SK-N-SH treated with all-trans-retinoic acid at 6 μM for 48 hours (cell line): ENCODE measurements around the gene SLC1A7.

Experiments used
- ATAC-seq: fragments of 200-7000 bp; cut with Tn5 transposase; 3 replicates; pipeline ENCODE4 v1.9.1; 2020; ENCODE audit warnings: mild to moderate bottlenecking, moderate library complexity
- BACH2 ChIP-seq: fragments of 250-450 bp; sonication (Bioruptor Pico); IDR thresholded peaks from 2 replicates; pipeline ENCODE4 v1.9.0; 2021; ENCODE audit warnings: mild to moderate bottlenecking, borderline replicate concordance
- CSDC2 ChIP-seq: fragments of 250-450 bp; sonication (Bioruptor Pico); IDR thresholded peaks from 2 replicates; pipeline ENCODE4 v1.5.0; 2020; ENCODE audit warnings: mild to moderate bottlenecking, moderate library complexity
- ESRRG ChIP-seq: fragments of 250-450 bp; sonication (Bioruptor Pico); IDR thresholded peaks from 2 replicates; pipeline ENCODE4 v1.6.1; 2021; ENCODE audit warnings: mild to moderate bottlenecking
- GLIS3 ChIP-seq: fragments of 250-450 bp; sonication (Bioruptor Pico); IDR thresholded peaks from 2 replicates; pipeline ENCODE4 v1.5.0; 2020; ENCODE audit warnings: mild to moderate bottlenecking, moderate library complexity
- ISL1 ChIP-seq: fragments of 250-450 bp; sonication (Bioruptor Pico); IDR thresholded peaks from 2 replicates; pipeline ENCODE4 v2.1.2; 2022; ENCODE audit warnings: mild to moderate bottlenecking, moderate library complexity
- OSR1 ChIP-seq: fragments of 250-450 bp; sonication (Bioruptor Pico); IDR thresholded peaks from 2 replicates; pipeline ENCODE4 v1.8.0; 2022; ENCODE audit warnings: moderate library complexity, mild to moderate bottlenecking, inconsistent platforms
- PPARA ChIP-seq: fragments of 250-450 bp; sonication (Bioruptor Pico); IDR thresholded peaks from 2 replicates; pipeline ENCODE4 v1.5.0; 2020; ENCODE audit warnings: mild to moderate bottlenecking, borderline replicate concordance
- RARB ChIP-seq: fragments of 250-450 bp; sonication (Bioruptor Pico); IDR thresholded peaks from 2 replicates; pipeline ENCODE4 v1.8.0; 2021; ENCODE audit warnings: mild to moderate bottlenecking, moderate library complexity
- SNAI2 ChIP-seq: fragments of 250-450 bp; sonication (Bioruptor Pico); IDR thresholded peaks from 2 replicates; pipeline ENCODE4 v1.5.0; 2020; ENCODE audit warnings: mild to moderate bottlenecking, moderate library complexity
- ZC3H10 ChIP-seq: fragments of 250-450 bp; sonication (Bioruptor Pico); IDR thresholded peaks from 2 replicates; pipeline ENCODE4 v1.5.1; 2021; ENCODE audit warnings: mild to moderate bottlenecking, moderate library complexity
- ZFP3 ChIP-seq: fragments of 250-450 bp; sonication (Bioruptor Pico); IDR thresholded peaks from 2 replicates; pipeline ENCODE4 v1.5.0; 2020; ENCODE audit warnings: mild to moderate bottlenecking, moderate library complexity
- ZNF565 ChIP-seq: fragments of 450-650 bp; formaldehyde crosslinking; conservative IDR thresholded peaks from 2 replicates; pipeline ENCODE4 v1.5.0; 2020; ENCODE audit warnings: low read depth, mild to moderate bottlenecking, moderate library complexity
- ZNF70 ChIP-seq: fragments of 450-650 bp; formaldehyde crosslinking; IDR thresholded peaks from 2 replicates; pipeline ENCODE4 v1.5.0; 2020; ENCODE audit warnings: mild to moderate bottlenecking, moderate library complexity
- ZNF8 ChIP-seq: fragments of 450-650 bp; formaldehyde crosslinking; IDR thresholded peaks from 2 replicates; pipeline ENCODE4 v1.5.0; 2020; ENCODE audit warnings: mild to moderate bottlenecking, moderate library complexity
- TF ChIP-seq, protein P1 (sequence below): fragments of 250-450 bp; sonication (Bioruptor Pico); IDR thresholded peaks from 2 replicates; pipeline ENCODE4 v1.5.0; 2020; ENCODE audit warnings: mild to moderate bottlenecking, moderate library complexity
- TF ChIP-seq, protein P2 (sequence below): fragments of 250-450 bp; sonication (Bioruptor Pico); IDR thresholded peaks from 2 replicates; pipeline ENCODE4 v1.5.1; 2020; ENCODE audit warnings: low read depth, mild to moderate bottlenecking, moderate library complexity
- TF ChIP-seq, protein P3 (sequence below): fragments of 250-450 bp; sonication (Bioruptor Pico); IDR thresholded peaks from 2 replicates; pipeline ENCODE4 v1.8.0; 2020; ENCODE audit warnings: mild to moderate bottlenecking, moderate library complexity, borderline replicate concordance
- TF ChIP-seq, protein P4 (sequence below): fragments of 250-450 bp; sonication (Bioruptor Pico); IDR thresholded peaks from 2 replicates; pipeline ENCODE4 v1.5.1; 2021; ENCODE audit warnings: mild to moderate bottlenecking, moderate library complexity
- TF ChIP-seq, protein P5 (sequence below): fragments of 250-450 bp; sonication (Bioruptor Pico); IDR thresholded peaks from 2 replicates; pipeline ENCODE4 v1.8.0; 2021; ENCODE audit warnings: low read depth, mild to moderate bottlenecking, moderate library complexity, borderline replicate concordance

Gene SLC1A7

DNA sequence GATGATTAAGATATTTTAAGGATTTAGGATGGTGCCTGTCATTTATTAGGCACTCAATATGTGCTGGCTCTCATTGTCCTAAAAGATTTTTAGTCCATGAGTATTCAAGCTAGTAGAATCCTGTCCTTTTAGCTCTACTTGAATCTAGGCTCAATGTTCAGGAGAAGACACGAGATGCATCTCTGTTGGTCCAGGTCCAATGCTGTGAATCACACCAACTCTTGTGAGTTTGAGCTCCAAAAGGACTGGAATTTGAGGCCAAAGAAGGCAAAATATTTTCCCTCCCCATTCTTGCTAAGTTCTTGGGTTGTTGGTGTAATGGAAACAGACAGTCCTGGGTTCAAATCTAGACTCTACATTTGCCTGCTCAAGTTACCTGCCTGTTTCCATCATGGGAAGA lies 81.9 kb downstream of the SLC1A7 start (continued):
- TF ChIP-seq, protein P1, sequence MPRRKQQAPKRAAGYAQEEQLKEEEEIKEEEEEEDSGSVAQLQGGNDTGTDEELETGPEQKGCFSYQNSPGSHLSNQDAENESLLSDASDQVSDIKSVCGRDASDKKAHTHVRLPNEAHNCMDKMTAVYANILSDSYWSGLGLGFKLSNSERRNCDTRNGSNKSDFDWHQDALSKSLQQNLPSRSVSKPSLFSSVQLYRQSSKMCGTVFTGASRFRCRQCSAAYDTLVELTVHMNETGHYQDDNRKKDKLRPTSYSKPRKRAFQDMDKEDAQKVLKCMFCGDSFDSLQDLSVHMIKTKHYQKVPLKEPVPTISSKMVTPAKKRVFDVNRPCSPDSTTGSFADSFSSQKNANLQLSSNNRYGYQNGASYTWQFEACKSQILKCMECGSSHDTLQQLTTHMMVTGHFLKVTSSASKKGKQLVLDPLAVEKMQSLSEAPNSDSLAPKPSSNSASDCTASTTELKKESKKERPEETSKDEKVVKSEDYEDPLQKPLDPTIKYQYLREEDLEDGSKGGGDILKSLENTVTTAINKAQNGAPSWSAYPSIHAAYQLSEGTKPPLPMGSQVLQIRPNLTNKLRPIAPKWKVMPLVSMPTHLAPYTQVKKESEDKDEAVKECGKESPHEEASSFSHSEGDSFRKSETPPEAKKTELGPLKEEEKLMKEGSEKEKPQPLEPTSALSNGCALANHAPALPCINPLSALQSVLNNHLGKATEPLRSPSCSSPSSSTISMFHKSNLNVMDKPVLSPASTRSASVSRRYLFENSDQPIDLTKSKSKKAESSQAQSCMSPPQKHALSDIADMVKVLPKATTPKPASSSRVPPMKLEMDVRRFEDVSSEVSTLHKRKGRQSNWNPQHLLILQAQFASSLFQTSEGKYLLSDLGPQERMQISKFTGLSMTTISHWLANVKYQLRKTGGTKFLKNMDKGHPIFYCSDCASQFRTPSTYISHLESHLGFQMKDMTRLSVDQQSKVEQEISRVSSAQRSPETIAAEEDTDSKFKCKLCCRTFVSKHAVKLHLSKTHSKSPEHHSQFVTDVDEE (CRISPR knock-in tag), result no peak
- TF ChIP-seq, protein P2, sequence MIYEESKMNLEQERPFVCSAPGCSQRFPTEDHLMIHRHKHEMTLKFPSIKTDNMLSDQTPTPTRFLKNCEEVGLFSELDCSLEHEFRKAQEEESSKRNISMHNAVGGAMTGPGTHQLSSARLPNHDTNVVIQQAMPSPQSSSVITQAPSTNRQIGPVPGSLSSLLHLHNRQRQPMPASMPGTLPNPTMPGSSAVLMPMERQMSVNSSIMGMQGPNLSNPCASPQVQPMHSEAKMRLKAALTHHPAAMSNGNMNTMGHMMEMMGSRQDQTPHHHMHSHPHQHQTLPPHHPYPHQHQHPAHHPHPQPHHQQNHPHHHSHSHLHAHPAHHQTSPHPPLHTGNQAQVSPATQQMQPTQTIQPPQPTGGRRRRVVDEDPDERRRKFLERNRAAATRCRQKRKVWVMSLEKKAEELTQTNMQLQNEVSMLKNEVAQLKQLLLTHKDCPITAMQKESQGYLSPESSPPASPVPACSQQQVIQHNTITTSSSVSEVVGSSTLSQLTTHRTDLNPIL (CRISPR knock-in tag), result no peak
- TF ChIP-seq, all 23 proteins: peak for 0

DNA sequence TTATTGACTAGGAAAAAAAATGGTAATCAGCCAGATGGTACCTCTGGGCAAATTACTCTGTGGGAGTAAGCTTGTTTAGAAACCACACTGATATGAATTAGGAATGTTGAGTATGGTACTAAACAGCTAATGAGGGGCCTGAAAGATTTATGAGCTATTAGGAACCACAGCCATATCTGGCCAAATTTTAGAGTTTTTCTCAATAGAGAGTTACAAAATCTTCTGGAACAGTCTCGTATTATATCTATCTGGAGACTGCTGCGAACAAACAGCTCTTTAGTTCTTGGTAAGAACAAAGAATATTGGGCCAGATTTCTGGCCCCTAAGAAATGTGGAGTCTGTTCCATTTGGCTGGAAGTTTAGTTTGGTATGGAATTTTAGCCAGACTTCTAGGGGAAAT lies 85.3 kb downstream of the SLC1A7 start:
- no peak for ATAC-seq
- TF ChIP-seq ZC3H10 (no peak), ISL1 (CRISPR knock-in tag) (no peak), BACH2 (CRISPR knock-in tag) (no peak), ZNF70 (no peak), ESRRG (CRISPR knock-in tag) (no peak), ZNF8 (CRISPR knock-in tag) (no peak), SNAI2 (CRISPR knock-in tag) (no peak)
- TF ChIP-seq, protein P3, sequence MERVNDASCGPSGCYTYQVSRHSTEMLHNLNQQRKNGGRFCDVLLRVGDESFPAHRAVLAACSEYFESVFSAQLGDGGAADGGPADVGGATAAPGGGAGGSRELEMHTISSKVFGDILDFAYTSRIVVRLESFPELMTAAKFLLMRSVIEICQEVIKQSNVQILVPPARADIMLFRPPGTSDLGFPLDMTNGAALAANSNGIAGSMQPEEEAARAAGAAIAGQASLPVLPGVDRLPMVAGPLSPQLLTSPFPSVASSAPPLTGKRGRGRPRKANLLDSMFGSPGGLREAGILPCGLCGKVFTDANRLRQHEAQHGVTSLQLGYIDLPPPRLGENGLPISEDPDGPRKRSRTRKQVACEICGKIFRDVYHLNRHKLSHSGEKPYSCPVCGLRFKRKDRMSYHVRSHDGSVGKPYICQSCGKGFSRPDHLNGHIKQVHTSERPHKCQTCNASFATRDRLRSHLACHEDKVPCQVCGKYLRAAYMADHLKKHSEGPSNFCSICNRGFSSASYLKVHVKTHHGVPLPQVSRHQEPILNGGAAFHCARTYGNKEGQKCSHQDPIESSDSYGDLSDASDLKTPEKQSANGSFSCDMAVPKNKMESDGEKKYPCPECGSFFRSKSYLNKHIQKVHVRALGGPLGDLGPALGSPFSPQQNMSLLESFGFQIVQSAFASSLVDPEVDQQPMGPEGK, result no peak
- TF ChIP-seq, protein P4, sequence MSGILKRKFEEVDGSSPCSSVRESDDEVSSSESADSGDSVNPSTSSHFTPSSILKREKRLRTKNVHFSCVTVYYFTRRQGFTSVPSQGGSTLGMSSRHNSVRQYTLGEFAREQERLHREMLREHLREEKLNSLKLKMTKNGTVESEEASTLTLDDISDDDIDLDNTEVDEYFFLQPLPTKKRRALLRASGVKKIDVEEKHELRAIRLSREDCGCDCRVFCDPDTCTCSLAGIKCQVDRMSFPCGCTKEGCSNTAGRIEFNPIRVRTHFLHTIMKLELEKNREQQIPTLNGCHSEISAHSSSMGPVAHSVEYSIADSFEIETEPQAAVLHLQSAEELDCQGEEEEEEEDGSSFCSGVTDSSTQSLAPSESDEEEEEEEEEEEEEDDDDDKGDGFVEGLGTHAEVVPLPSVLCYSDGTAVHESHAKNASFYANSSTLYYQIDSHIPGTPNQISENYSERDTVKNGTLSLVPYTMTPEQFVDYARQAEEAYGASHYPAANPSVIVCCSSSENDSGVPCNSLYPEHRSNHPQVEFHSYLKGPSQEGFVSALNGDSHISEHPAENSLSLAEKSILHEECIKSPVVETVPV (CRISPR knock-in tag), result no peak

DNA sequence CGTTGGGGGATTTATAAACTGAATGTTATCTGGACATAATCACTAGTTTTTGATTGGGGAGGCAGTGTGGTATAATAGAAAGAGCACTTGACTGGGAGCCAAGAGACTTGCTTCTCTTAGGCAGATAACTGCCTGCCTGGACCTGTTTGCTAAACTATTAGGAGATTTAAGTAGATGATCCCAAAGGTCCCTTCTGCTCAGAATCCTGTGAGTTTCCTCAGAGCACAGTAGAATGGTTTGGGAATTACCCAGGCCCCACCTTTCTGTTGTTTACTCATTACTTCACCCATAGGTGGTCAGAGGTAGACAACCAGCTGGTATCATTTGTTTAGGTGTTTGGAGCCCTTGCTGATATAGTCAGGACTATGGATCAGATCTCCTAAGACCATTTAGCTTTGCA lies 90.8 kb downstream of the SLC1A7 start:
- TF ChIP-seq OSR1, result no peak
- no peak for TF ChIP-seq ZFP3 (CRISPR knock-in tag)
- no peak for TF ChIP-seq PPARA (CRISPR knock-in tag)
- ATAC-seq, result no peak

DNA sequence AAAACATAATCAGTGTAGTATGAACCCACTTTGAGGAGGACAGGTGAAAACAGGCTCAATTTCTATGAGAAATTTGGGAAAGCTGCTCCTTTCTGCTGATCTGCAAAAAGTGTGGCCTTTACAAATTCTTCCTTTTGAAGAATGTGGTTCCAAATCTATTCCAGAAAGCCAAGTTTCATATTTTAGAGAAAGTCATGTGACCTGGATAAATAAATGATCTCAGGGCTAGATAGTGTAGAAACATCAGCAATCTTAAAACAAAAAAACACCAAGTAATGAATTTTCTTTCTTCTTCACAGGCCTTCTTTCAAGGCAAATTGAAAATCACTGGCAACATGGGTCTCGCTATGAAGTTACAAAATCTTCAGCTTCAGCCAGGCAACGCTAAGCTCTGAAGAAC lies 92.1 kb downstream of the SLC1A7 start:
- no peak for ATAC-seq
- TF ChIP-seq, protein P1 (CRISPR knock-in tag), result no peak
- TF ChIP-seq, protein P4 (CRISPR knock-in tag), result no peak
- TF ChIP-seq ZC3H10, result no peak
- no peak for TF ChIP-seq GLIS3 (CRISPR knock-in tag)
- no peak for TF ChIP-seq ZNF8 (CRISPR knock-in tag)
- no peak for TF ChIP-seq CSDC2 (CRISPR knock-in tag)
- TF ChIP-seq RARB (CRISPR knock-in tag), result no peak
- no peak for TF ChIP-seq BACH2 (CRISPR knock-in tag)
- TF ChIP-seq ZNF70, result no peak
- TF ChIP-seq, protein P3, result no peak
- TF ChIP-seq, protein P5, sequence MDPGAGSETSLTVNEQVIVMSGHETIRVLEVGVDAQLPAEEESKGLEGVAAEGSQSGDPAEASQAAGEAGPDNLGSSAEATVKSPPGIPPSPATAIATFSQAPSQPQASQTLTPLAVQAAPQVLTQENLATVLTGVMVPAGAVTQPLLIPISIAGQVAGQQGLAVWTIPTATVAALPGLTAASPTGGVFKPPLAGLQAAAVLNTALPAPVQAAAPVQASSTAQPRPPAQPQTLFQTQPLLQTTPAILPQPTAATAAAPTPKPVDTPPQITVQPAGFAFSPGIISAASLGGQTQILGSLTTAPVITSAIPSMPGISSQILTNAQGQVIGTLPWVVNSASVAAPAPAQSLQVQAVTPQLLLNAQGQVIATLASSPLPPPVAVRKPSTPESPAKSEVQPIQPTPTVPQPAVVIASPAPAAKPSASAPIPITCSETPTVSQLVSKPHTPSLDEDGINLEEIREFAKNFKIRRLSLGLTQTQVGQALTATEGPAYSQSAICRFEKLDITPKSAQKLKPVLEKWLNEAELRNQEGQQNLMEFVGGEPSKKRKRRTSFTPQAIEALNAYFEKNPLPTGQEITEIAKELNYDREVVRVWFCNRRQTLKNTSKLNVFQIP (CRISPR knock-in tag), result no peak
- TF ChIP-seq ZNF565 (CRISPR knock-in tag), result no peak
- TF ChIP-seq, protein P2 (CRISPR knock-in tag), result no peak
- no peak for TF ChIP-seq SNAI2 (CRISPR knock-in tag)
